Osteoblast (primary cell): ENCODE data around the gene EFHC1. TPM values are rescaled to one million over a fixed set of nuclear protein-coding genes. Genes with fewer than 3 reads are reported as not detected.
A peak's percentile ranks its signal among the peaks of the same experiment; 100 is the strongest.

Experiments
- DNase-seq: peaks from one replicate; pipeline ENCODE4 v3.0.0; 2011; ENCODE audit warnings: low spot score, mixed read lengths; ENCODE audit not compliant: insufficient read length; ENCODE audit errors: missing footprints
- H2AFZ ChIP-seq: 2 replicates; pipeline ENCODE4 v1.6.0; 2011; ENCODE audit warnings: mild to moderate bottlenecking, low read length
- H3K27ac ChIP-seq: 2 replicates; pipeline ENCODE4 v1.5.1; 2011; ENCODE audit warnings: mild to moderate bottlenecking, low read depth, low read length, moderate library complexity
- H3K27me3 ChIP-seq: 2 replicates; pipeline ENCODE4 v1.6.0; 2012; ENCODE audit warnings: mild to moderate bottlenecking, control low read depth, inconsistent platforms, low read length, moderate library complexity; ENCODE audit not compliant: insufficient read depth
- H3K36me3 ChIP-seq: 2 replicates; pipeline ENCODE4 v1.5.1; 2011; ENCODE audit warnings: mild to moderate bottlenecking, low read length, control low read depth, moderate library complexity; ENCODE audit not compliant: insufficient read depth
- H3K4me1 ChIP-seq: 2 replicates; pipeline ENCODE4 v1.5.1; 2011; ENCODE audit warnings: mild to moderate bottlenecking, low read length, control low read depth, moderate library complexity; ENCODE audit not compliant: insufficient read depth
- H3K4me2 ChIP-seq: 2 replicates; pipeline ENCODE4 v1.6.0; 2011; ENCODE audit warnings: mild to moderate bottlenecking, low read length; ENCODE audit not compliant: insufficient read depth
- H3K4me3 ChIP-seq: fragments of 200-600 bp; sonication (generic); 3 replicates; pipeline ENCODE4 v1.5.1; 2012; ENCODE audit warnings: mild to moderate bottlenecking, low read length, inconsistent platforms; ENCODE audit not compliant: insufficient read depth
- H3K79me2 ChIP-seq: 2 replicates; pipeline ENCODE4 v1.6.0; 2012; ENCODE audit warnings: mild to moderate bottlenecking, low read length, control low read depth, inconsistent platforms; ENCODE audit not compliant: insufficient read depth
- H3K9me3 ChIP-seq: 2 replicates; pipeline ENCODE4 v1.5.1; 2011; ENCODE audit warnings: low read depth, low read length, control low read depth
- H4K20me1 ChIP-seq: 2 replicates; pipeline ENCODE4 v1.6.0; 2012; ENCODE audit warnings: mild to moderate bottlenecking, low read length, control low read depth; ENCODE audit not compliant: insufficient read depth
- total RNA-seq: library from RNA; depleted of rRNA; stranded (reverse); fragments of >200 nt; gene quantifications from 2 replicates; pipeline ENCODE4 v1.2.3, GENCODE V29; 2012
- TF ChIP-seq, protein P1 (sequence below): IDR thresholded peaks from 2 replicates; pipeline ENCODE4 v1.5.1; 2011; ENCODE audit warnings: mild to moderate bottlenecking, low read depth, low read length, moderate library complexity; ENCODE audit errors: extremely low read depth

The EFHC1 gene
- total RNA-seq, 1 donor: 31.1 TPM

DNA sequence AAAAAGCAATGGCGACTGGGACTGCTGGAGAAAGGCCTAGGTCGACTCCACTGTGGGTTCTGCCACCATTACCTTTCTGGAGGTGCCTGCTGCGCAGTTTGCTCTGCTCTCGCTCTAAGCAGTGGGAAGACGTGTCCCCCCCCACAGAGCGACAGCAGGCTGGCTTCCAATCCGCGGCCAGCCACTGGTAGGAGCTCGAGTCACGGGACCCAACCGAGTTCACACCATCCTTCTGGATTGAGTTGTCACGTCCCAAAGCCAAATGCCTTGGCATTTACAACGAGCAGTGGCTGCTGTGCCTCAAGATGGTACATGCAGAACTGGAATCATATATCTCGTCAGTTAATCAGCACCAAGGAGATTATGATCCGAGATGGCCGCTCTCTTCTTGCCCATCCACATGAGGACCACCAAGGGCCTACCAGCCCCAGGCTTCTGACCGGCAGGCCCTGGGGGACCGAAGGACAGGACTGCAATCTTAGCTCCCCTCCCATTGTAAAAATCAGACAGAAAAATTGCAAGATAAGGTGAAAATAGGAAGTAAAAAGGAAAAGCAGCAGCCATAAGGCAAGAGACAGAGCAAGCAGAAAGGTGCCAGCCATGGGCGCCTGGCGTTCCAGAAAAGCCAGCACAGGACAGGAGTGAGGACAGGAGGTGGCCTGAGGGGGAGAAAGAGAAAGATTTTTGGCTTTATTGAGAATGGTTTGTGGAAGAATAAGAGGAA is 82.3 kb downstream of the EFHC1 start:
- peaks cover 50% of the 10 kb centered on the region for H3K4me1 ChIP-seq
- H3K4me3 ChIP-seq: no peak overlapping the region
- TF ChIP-seq, protein P1, sequence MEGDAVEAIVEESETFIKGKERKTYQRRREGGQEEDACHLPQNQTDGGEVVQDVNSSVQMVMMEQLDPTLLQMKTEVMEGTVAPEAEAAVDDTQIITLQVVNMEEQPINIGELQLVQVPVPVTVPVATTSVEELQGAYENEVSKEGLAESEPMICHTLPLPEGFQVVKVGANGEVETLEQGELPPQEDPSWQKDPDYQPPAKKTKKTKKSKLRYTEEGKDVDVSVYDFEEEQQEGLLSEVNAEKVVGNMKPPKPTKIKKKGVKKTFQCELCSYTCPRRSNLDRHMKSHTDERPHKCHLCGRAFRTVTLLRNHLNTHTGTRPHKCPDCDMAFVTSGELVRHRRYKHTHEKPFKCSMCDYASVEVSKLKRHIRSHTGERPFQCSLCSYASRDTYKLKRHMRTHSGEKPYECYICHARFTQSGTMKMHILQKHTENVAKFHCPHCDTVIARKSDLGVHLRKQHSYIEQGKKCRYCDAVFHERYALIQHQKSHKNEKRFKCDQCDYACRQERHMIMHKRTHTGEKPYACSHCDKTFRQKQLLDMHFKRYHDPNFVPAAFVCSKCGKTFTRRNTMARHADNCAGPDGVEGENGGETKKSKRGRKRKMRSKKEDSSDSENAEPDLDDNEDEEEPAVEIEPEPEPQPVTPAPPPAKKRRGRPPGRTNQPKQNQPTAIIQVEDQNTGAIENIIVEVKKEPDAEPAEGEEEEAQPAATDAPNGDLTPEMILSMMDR: no peak
- no peaks in the 10 kb centered on the region for H3K9me3 ChIP-seq
- H2AFZ ChIP-seq: no peak overlapping the region
- H3K27ac ChIP-seq: peak overlapping the region; percentile 88
- H4K20me1 ChIP-seq: no peaks in the 10 kb centered on the region
- peaks cover 39% of the 10 kb centered on the region for H3K79me2 ChIP-seq
- no peaks in the 10 kb centered on the region for H3K27me3 ChIP-seq
- peak; percentile 21 for DNase-seq
- H3K4me2 ChIP-seq: no peak overlapping the region
- peaks cover 95% of the 10 kb centered on the region for H3K36me3 ChIP-seq

DNA sequence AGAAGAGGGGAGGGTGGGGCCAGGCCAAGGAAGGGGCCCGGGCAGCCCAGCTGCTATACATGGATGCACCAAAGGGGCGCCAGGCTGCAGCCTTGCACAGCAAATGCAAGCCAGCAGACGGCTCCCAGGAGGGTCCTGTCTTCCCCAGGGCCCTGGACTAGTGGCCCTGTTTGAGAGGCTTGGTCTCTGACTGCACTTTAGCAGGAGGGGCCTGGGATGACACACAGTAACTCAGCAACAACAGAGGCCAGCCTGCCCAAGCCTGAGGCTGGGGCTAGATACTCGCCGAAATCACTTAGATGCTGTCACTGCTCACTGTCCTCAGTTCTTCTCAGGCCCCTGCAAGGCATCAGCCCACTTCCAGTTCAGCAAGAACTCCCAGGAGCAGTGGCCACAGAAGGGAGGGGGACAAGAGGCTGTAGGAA is 83.2 kb downstream of the EFHC1 start:
- DNase-seq: peak; percentile 88
- H3K27ac ChIP-seq: peak overlapping the region; percentile 88
- H3K79me2 ChIP-seq: peaks cover 43% of the 10 kb centered on the region
- peaks cover 95% of the 10 kb centered on the region for H3K36me3 ChIP-seq
- H3K9me3 ChIP-seq: no peaks in the 10 kb centered on the region
- TF ChIP-seq, protein P1: peak; percentile 10
- H3K27me3 ChIP-seq: no peaks in the 10 kb centered on the region
- H3K4me2 ChIP-seq: no peak overlapping the region
- no peaks in the 10 kb centered on the region for H4K20me1 ChIP-seq
- H3K4me3 ChIP-seq: no peak overlapping the region
- no peak overlapping the region for H2AFZ ChIP-seq
- H3K4me1 ChIP-seq: peaks cover 58% of the 10 kb centered on the region

DNA sequence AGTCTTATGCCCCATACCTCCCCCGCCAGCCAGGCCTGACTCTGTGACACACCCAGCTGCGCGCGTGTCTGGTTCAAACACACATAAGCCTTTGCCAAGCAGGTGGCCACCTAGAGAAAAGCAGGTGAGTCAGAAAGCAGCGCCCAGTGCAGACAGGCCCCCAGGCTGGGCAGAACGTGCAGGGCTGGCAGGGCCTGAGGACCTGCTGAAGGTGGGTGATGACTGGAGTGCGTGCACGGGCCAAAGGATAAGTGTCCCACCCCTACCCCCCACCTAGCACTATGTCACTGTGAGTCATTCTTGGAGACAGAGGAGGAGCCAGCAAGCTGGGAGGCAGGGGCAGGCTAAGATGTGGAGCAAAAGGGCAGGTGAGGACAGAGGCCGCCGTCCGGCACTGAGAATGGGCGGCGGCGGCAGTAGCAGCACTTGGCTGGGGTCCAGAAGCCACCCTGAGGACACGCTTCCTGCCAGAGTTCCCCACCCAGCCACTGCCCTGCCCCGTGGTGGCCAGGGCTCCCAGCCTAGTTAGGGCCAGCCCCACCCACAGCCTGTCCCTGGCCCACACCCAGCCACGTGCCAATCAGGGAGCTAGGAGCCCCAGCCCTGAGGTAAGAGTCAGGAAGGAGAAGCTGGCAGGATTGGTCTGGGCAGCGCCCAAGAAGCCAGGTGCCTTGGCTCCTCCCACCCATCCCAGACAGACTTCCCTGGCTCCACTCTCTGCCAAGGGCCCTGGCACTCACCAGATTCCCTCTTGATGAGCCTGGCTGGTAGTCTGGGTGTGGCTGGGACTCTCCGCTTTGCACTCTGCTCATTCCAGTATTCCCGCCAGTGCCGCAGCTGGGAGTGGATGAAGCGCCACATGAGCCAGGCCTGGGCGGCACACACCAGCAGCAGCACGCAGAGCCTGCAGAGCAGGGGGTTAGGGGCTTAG is 84.0 kb downstream of the EFHC1 start:
- Histone ChIP-seq H3K4me1 (peaks cover 60% of the 10 kb centered on the region), H2AFZ (no peak overlapping the region), H3K9me3 (no peaks in the 10 kb centered on the region), H3K4me3 (peak overlapping the region; percentile 7), H3K4me2 (no peak overlapping the region), H3K27ac (peak overlapping the region; percentile 88), H4K20me1 (no peaks in the 10 kb centered on the region), H3K27me3 (no peaks in the 10 kb centered on the region), H3K79me2 (peaks cover 43% of the 10 kb centered on the region), H3K36me3 (peaks cover 99% of the 10 kb centered on the region)
- DNase-seq: peak; percentile 90
- TF ChIP-seq, protein P1: no peak

DNA sequence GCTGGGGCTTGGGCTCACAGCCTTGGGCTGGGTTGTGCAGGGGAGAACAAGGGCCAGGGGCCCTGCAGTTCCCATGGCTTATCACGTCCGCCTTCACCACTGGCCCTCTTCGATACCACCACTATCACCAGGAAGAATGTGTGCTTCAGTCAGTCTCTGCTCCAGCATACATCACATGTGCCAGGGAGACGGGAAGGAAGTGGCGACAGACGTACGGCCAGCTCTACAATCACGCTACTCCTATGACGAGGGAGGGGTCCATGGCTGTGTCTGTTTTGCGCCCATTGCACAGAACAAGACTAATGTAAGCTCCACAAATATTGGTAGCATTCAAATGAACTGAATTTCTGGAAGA is 84.6 kb downstream of the EFHC1 start:
- no peak overlapping the region for H3K4me2 ChIP-seq
- peak overlapping the region; percentile 88 for H3K27ac ChIP-seq
- no peaks in the 10 kb centered on the region for H3K9me3 ChIP-seq
- no peaks in the 10 kb centered on the region for H4K20me1 ChIP-seq
- H3K36me3 ChIP-seq: peaks cover 97% of the 10 kb centered on the region
- TF ChIP-seq, protein P1: no peak
- H3K27me3 ChIP-seq: no peaks in the 10 kb centered on the region
- H3K79me2 ChIP-seq: peaks cover 43% of the 10 kb centered on the region
- no peak for DNase-seq
- no peak overlapping the region for H2AFZ ChIP-seq
- H3K4me1 ChIP-seq: peaks cover 59% of the 10 kb centered on the region
- no peak overlapping the region for H3K4me3 ChIP-seq
